ENCODE results near the gene STRA8.

The STRA8 gene

GRCh38 chr7:135195968-135196629 is 37.5 kb upstream of the STRA8 start:
- no peaks in the 10 kb centered on the region for H3K4me1 ChIP-seq (ENCODE audit: low read length)
- no peak overlapping the region for H3K27ac ChIP-seq (ENCODE audit: low read length)
- H3K9ac ChIP-seq (ENCODE audit: low read length): no peak overlapping the region
- H3K4me2 ChIP-seq (ENCODE audit: low read depth, low read length): no peak overlapping the region
- no peak overlapping the region for H2AFZ ChIP-seq (ENCODE audit: low read length)
- H3F3A ChIP-seq (ENCODE audit: insufficient read depth, low read length): no peaks in the 10 kb centered on the region
- no peak for TF ChIP-seq EZH2 (optimal IDR thresholded peaks at IDR 0.05; ENCODE audit: low read depth, low read length)
- TF ChIP-seq CTCF (IDR thresholded peaks at IDR 0.05; ENCODE audit: low read length): no peak
- TF ChIP-seq EZH2phosphoT487 (IDR thresholded peaks at IDR 0.05; ENCODE audit: low read length): no peak
- no peaks in the 10 kb centered on the region for H3K27me3 ChIP-seq (replicated peaks; ENCODE audit: insufficient read depth, low read length)
- H3K9me3 ChIP-seq (replicated peaks; ENCODE audit: insufficient read depth, low read length): no peaks in the 10 kb centered on the region
- no peaks in the 10 kb centered on the region for H3K79me2 ChIP-seq (ENCODE audit: low read length)
- no peak for DNase-seq
- H3K9me2 ChIP-seq (replicated peaks; ENCODE audit: insufficient read depth, low read length): no peaks in the 10 kb centered on the region
- no peaks in the 10 kb centered on the region for H4K20me1 ChIP-seq (ENCODE audit: insufficient read depth, low read length)
- H3K36me3 ChIP-seq (replicated peaks; ENCODE audit: insufficient read depth, low read length): no peaks in the 10 kb centered on the region
- no peak overlapping the region for H3K4me3 ChIP-seq (ENCODE audit: low read length)

GRCh38 chr7:135197343-135197742 is 36.3 kb upstream of the STRA8 start:
- Histone ChIP-seq H2AFZ (ENCODE audit: low read length) (no peak overlapping the region), H3K4me2 (ENCODE audit: low read depth, low read length) (no peak overlapping the region), H3K79me2 (ENCODE audit: low read length) (no peaks in the 10 kb centered on the region), H4K20me1 (ENCODE audit: insufficient read depth, low read length) (no peaks in the 10 kb centered on the region), H3K4me3 (ENCODE audit: low read length) (no peak overlapping the region), H3K36me3 (replicated peaks; ENCODE audit: insufficient read depth, low read length) (no peaks in the 10 kb centered on the region), H3K27me3 (replicated peaks; ENCODE audit: insufficient read depth, low read length) (no peaks in the 10 kb centered on the region), H3K9ac (ENCODE audit: low read length) (no peak overlapping the region), H3K9me3 (replicated peaks; ENCODE audit: insufficient read depth, low read length) (no peaks in the 10 kb centered on the region), H3K27ac (ENCODE audit: low read length) (no peak overlapping the region), H3K4me1 (ENCODE audit: low read length) (no peaks in the 10 kb centered on the region), H3F3A (ENCODE audit: insufficient read depth, low read length) (no peaks in the 10 kb centered on the region), H3K9me2 (replicated peaks; ENCODE audit: insufficient read depth, low read length) (no peaks in the 10 kb centered on the region)
- no peak for DNase-seq
- TF ChIP-seq EZH2phosphoT487 (IDR thresholded peaks at IDR 0.05; ENCODE audit: low read length): no peak

GRCh38 chr7:135197906-135198655 is 35.6 kb upstream of the STRA8 start:
- H3K9ac ChIP-seq (ENCODE audit: low read length): no peak overlapping the region
- TF ChIP-seq EZH2 (optimal IDR thresholded peaks at IDR 0.05; ENCODE audit: low read depth, low read length) (no peak), EZH2phosphoT487 (IDR thresholded peaks at IDR 0.05; ENCODE audit: low read length) (no peak), CTCF (IDR thresholded peaks at IDR 0.05; ENCODE audit: low read length) (no peak)
- no peaks in the 10 kb centered on the region for H3K79me2 ChIP-seq (ENCODE audit: low read length)
- H3K9me3 ChIP-seq (replicated peaks; ENCODE audit: insufficient read depth, low read length): no peaks in the 10 kb centered on the region
- no peak overlapping the region for H2AFZ ChIP-seq (ENCODE audit: low read length)
- no peak overlapping the region for H3K4me2 ChIP-seq (ENCODE audit: low read depth, low read length)
- no peaks in the 10 kb centered on the region for H4K20me1 ChIP-seq (ENCODE audit: insufficient read depth, low read length)
- H3K27me3 ChIP-seq (replicated peaks; ENCODE audit: insufficient read depth, low read length): no peaks in the 10 kb centered on the region
- no peaks in the 10 kb centered on the region for H3K36me3 ChIP-seq (replicated peaks; ENCODE audit: insufficient read depth, low read length)
- H3K4me3 ChIP-seq (ENCODE audit: low read length): no peak overlapping the region
- H3F3A ChIP-seq (ENCODE audit: insufficient read depth, low read length): no peaks in the 10 kb centered on the region
- no peak for DNase-seq
- H3K9me2 ChIP-seq (replicated peaks; ENCODE audit: insufficient read depth, low read length): no peaks in the 10 kb centered on the region
- no peaks in the 10 kb centered on the region for H3K4me1 ChIP-seq (ENCODE audit: low read length)
- no peak overlapping the region for H3K27ac ChIP-seq (ENCODE audit: low read length)

GRCh38 chr7:135199439-135199838 is 34.2 kb upstream of the STRA8 start:
- H2AFZ ChIP-seq (ENCODE audit: low read length): no peak overlapping the region
- no peaks in the 10 kb centered on the region for H4K20me1 ChIP-seq (ENCODE audit: insufficient read depth, low read length)
- no peak overlapping the region for H3K4me2 ChIP-seq (ENCODE audit: low read depth, low read length)
- no peaks in the 10 kb centered on the region for H3F3A ChIP-seq (ENCODE audit: insufficient read depth, low read length)
- no peak overlapping the region for H3K9ac ChIP-seq (ENCODE audit: low read length)
- no peaks in the 10 kb centered on the region for H3K36me3 ChIP-seq (replicated peaks; ENCODE audit: insufficient read depth, low read length)
- no peak for TF ChIP-seq EZH2phosphoT487 (IDR thresholded peaks at IDR 0.05; ENCODE audit: low read length)
- TF ChIP-seq EZH2 (optimal IDR thresholded peaks at IDR 0.05; ENCODE audit: low read depth, low read length): no peak
- TF ChIP-seq CTCF (IDR thresholded peaks at IDR 0.05; ENCODE audit: low read length): no peak
- no peaks in the 10 kb centered on the region for H3K9me3 ChIP-seq (replicated peaks; ENCODE audit: insufficient read depth, low read length)
- no peak overlapping the region for H3K4me3 ChIP-seq (ENCODE audit: low read length)
- H3K79me2 ChIP-seq (ENCODE audit: low read length): no peaks in the 10 kb centered on the region
- H3K4me1 ChIP-seq (ENCODE audit: low read length): no peaks in the 10 kb centered on the region
- no peak overlapping the region for H3K27ac ChIP-seq (ENCODE audit: low read length)
- no peaks in the 10 kb centered on the region for H3K27me3 ChIP-seq (replicated peaks; ENCODE audit: insufficient read depth, low read length)
- no peak for DNase-seq
- H3K9me2 ChIP-seq (replicated peaks; ENCODE audit: insufficient read depth, low read length): no peaks in the 10 kb centered on the region

All from MM.1S (cell line).